ENCODE data around the gene PRM2.

Gene PRM2

DNA sequence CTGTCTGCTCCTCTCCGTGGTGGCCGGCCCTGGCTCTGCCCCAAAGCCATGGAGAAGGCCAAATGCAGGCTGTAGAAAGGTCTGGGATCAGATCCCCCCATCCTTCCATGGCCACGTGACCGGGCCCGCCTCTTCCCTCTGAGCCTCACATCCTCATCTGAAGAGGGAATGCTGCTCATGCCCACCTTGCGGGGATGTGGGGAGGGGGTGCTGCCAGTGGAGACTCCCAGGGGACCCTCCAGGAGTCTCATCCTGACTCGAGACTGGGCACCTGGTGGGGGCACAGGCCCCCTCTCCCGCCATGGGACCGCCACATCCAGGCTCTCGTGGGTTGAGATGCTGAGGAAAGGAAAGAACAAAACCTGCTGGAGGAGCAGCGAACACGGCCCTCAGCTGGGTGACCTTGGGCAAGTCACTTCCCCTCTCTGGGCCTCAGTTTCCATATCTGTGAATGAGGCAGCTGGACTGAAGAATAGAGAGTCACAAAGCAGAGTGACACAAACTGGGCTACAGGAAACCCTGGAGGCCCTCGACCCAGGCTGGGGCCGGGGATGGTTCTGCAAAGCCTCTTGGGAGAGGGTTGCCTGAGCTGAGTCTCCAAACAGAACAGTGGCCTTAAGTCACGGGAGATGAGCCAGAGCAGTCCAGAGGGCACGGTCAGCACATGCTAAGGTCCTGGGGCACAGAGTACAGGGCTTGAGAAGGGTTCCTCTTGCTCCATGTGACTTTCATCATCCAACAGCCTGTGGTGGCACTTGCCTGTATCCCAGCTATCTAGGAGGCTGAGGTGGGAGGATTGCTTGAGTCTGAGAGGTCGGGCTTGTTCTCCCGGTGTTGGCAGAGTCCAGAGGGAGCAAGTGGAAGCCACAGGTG, 50.4 kb downstream of the PRM2 start:
- H3K27ac ChIP-seq = no peak overlapping the region
- CTCF ChIA-PET = interaction anchor here (0.9 kb wide), 1 partner anchor 25 kb away, joined by 3 read pairs; no protein-coding TSS in a partner anchor

More for the DNA sequence above, 50.4 kb downstream of the PRM2 start:
- no peak for TF ChIP-seq CTCF (conservative IDR thresholded peaks at IDR 0.05; ENCODE audit: low read depth)
- POLR2A ChIA-PET (ENCODE audit: low non-redundant PET) = no interaction called here
- no peak for DNase-seq (ENCODE audit: low spot score)
